ENCODE measurements around the gene LUZP1.

GRCh38 chr1:23091545-23091944 is 77.1 kb downstream of the LUZP1 start:
- TF ChIP-seq CTCF (IDR thresholded peaks at IDR 0.05 in 8 of 11, conservative IDR thresholded peaks at IDR 0.05 in 3 of 11) (no peak), POLR2A (IDR thresholded peaks at IDR 0.05) (no peak)
